Hepatocyte (in vitro differentiated cells): ENCODE results near the gene PEMT. TPM values are rescaled to one million over a fixed set of nuclear protein-coding genes. Genes with fewer than 3 reads are reported as not detected.

Experiments used
- DNase-seq: peaks from one replicate; pipeline ENCODE4 v3.0.0-alpha.2; 2016; ENCODE audit warnings: low spot score
- H2AFZ ChIP-seq: fragments of 200-600 bp; sonication (generic); 2 replicates; pipeline ENCODE4 v1.6.0; 2016; ENCODE audit warnings: antibody characterized with exemption, mild to moderate bottlenecking
- H3K27ac ChIP-seq: fragments of 200-600 bp; sonication (generic); 2 replicates; pipeline ENCODE4 v1.5.1; 2016; ENCODE audit warnings: mild to moderate bottlenecking
- H3K27me3 ChIP-seq: fragments of 200-600 bp; sonication (generic); 2 replicates; pipeline ENCODE4 v1.6.1; 2016
- H3K36me3 ChIP-seq: fragments of 200-600 bp; sonication (generic); replicated peaks from 2 replicates; pipeline ENCODE4 v1.5.1; 2016; ENCODE audit warnings: low read depth; ENCODE audit not compliant: insufficient read depth
- H3K4me1 ChIP-seq: fragments of 200-600 bp; sonication (generic); 2 replicates; pipeline ENCODE4 v1.5.1; 2016; ENCODE audit warnings: mild to moderate bottlenecking, moderate library complexity; ENCODE audit not compliant: insufficient read depth
- H3K4me2 ChIP-seq: fragments of 200-600 bp; sonication (generic); 2 replicates; pipeline ENCODE4 v1.6.0; 2016
- H3K4me3 ChIP-seq: fragments of 200-600 bp; sonication (generic); 2 replicates; pipeline ENCODE4 v1.5.1; 2016; ENCODE audit warnings: mild to moderate bottlenecking
- H3K79me2 ChIP-seq: fragments of 200-600 bp; sonication (generic); 2 replicates; pipeline ENCODE4 v1.6.0; 2017; ENCODE audit warnings: mild to moderate bottlenecking
- H3K9me2 ChIP-seq: fragments of 200-600 bp; sonication (generic); replicated peaks from 2 replicates; pipeline ENCODE4 v1.6.0; 2017; ENCODE audit warnings: mild to moderate bottlenecking; ENCODE audit not compliant: insufficient read depth
- H3K9me3 ChIP-seq: fragments of 200-600 bp; sonication (generic); 2 replicates; pipeline ENCODE4 v1.5.1; 2016; ENCODE audit warnings: low read depth, mild to moderate bottlenecking
- H4K20me1 ChIP-seq: fragments of 200-600 bp; sonication (generic); 2 replicates; pipeline ENCODE4 v1.6.0; 2016; ENCODE audit warnings: mild to moderate bottlenecking; ENCODE audit not compliant: insufficient read depth, poor library complexity, severe bottlenecking
- CTCF ChIP-seq: fragments of 200-600 bp; sonication (generic); IDR thresholded peaks from 2 replicates; pipeline ENCODE4 v1.5.1; 2016; ENCODE audit warnings: antibody characterized with exemption, mild to moderate bottlenecking; ENCODE audit not compliant: poor library complexity
- EZH2 ChIP-seq: fragments of 200-600 bp; sonication (generic); IDR thresholded peaks from 2 replicates; pipeline ENCODE4 v1.6.1; 2016; ENCODE audit warnings: antibody characterized with exemption, mild to moderate bottlenecking, borderline replicate concordance
- EZH2phosphoT487 ChIP-seq: fragments of 200-600 bp; sonication (generic); IDR thresholded peaks from one replicate; pipeline ENCODE4 v1.6.1; 2018; ENCODE audit warnings: antibody characterized with exemption, mild to moderate bottlenecking, low read depth, moderate library complexity; ENCODE audit not compliant: unreplicated experiment, severe bottlenecking
- WGBS: methylation state at CpG from one replicate; pipeline ENCODE4 v1.1.6; 2016; ENCODE audit warnings: low lambda C conversion rate; ENCODE audit errors: missing lambda C conversion rate; 5-methylcytosine and 5-hydroxymethylcytosine counted together
- polyA plus RNA-seq: library from polyadenylated mRNA; unstranded; fragments of >200 nt; fragmentation: Nextera tagmentation; extraction: Ambion mirVana; gene quantifications from 2 replicates; pipeline ENCODE4 v1.2.1, GENCODE V29; 2016
- total RNA-seq: library from RNA; depleted of rRNA; stranded (reverse); fragments of >200 nt; gene quantifications from 2 replicates; pipeline ENCODE4 v1.2.3, GENCODE V29; 2014

The PEMT gene
- total and polyA plus RNA-seq, 2 experiments from 2014 or later: 50.1 to 70.4 TPM

- 89% methylated on average over 4 of the region's 4 CpGs for WGBS
- H3K4me2 ChIP-seq: no peak overlapping the region
- no peak overlapping the region for H3K4me3 ChIP-seq
- H3K27me3 ChIP-seq: no peaks in the 10 kb centered on the region
- no peaks in the 10 kb centered on the region for H4K20me1 ChIP-seq
- no peak overlapping the region for H2AFZ ChIP-seq
- no peaks in the 10 kb centered on the region for H3K9me2 ChIP-seq
- H3K9me3 ChIP-seq: no peaks in the 10 kb centered on the region
- no peak for DNase-seq
- H3K27ac ChIP-seq: no peak overlapping the region
- H3K79me2 ChIP-seq: peaks cover 15% of the 10 kb centered on the region
- TF ChIP-seq EZH2 (no peak), CTCF (no peak), EZH2phosphoT487 (no peak)
- peaks cover 10% of the 10 kb centered on the region for H3K4me1 ChIP-seq
- no peaks in the 10 kb centered on the region for H3K36me3 ChIP-seq
Measured at GRCh38 chr17:17595755-17596154, 4.2 kb upstream of the PEMT start.

DNA sequence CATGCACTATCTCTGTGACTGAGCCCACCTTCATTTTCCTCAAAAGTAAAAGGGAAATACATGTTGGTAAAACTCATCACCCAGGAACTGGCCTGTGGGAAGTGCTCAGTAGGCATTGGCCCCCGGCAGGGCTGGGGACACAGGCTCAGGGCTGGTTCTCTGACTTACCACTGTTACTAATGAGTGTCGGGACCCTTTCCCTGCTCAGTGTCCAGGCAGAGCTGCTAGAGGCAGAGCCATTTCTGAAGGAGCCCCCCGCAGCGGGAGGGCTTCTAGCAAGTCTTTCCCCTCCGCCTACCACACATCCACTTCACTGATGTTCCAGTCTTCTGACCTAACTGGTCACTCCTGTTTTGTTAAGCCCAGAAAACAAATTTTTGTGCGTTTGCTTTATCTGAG is 1.7 kb upstream of the PEMT start:
- no peaks in the 10 kb centered on the region for H3K27me3 ChIP-seq
- no peak overlapping the region for H3K4me3 ChIP-seq
- 81% methylated on average over 6 of the region's 6 CpGs for WGBS
- peaks cover 40% of the 10 kb centered on the region for H3K79me2 ChIP-seq
- no peak overlapping the region for H2AFZ ChIP-seq
- TF ChIP-seq CTCF (no peak), EZH2phosphoT487 (no peak), EZH2 (no peak)
- H3K4me1 ChIP-seq: peaks cover 20% of the 10 kb centered on the region
- H3K9me2 ChIP-seq: no peaks in the 10 kb centered on the region
- no peaks in the 10 kb centered on the region for H4K20me1 ChIP-seq
- H3K36me3 ChIP-seq: no peaks in the 10 kb centered on the region
- H3K4me2 ChIP-seq: peak overlapping the region; percentile 89
- no peak for DNase-seq
- H3K9me3 ChIP-seq: no peaks in the 10 kb centered on the region
- H3K27ac ChIP-seq: peak overlapping the region; percentile 97

GRCh38 chr17:17590883-17591354 is 589 bp downstream of the PEMT start:
- peaks cover 58% of the 10 kb centered on the region for H3K79me2 ChIP-seq
- H2AFZ ChIP-seq: peak overlapping the region; percentile 82
- H3K27me3 ChIP-seq: no peaks in the 10 kb centered on the region
- TF ChIP-seq EZH2phosphoT487 (no peak), CTCF (no peak), EZH2 (no peak)
- 2% methylated on average over 21 of the region's 21 CpGs for WGBS
- no peaks in the 10 kb centered on the region for H4K20me1 ChIP-seq
- no peaks in the 10 kb centered on the region for H3K36me3 ChIP-seq
- H3K9me3 ChIP-seq: no peaks in the 10 kb centered on the region
- H3K4me3 ChIP-seq: peak overlapping the region; percentile 75
- H3K27ac ChIP-seq: peak overlapping the region; percentile 97
- peak overlapping the region; percentile 97 for H3K4me2 ChIP-seq
- peaks cover 20% of the 10 kb centered on the region for H3K4me1 ChIP-seq
- H3K9me2 ChIP-seq: no peaks in the 10 kb centered on the region
- DNase-seq: no peak
